ENCODE results near the gene NPDC1.

- TF ChIP-seq GATA3 (IDR thresholded peaks at IDR 0.05; ENCODE audit: low read depth, low read length) (no peak), GATA2 (IDR thresholded peaks at IDR 0.05; ENCODE audit: low read depth, low read length) (no peak)
Measured at GRCh38 chr9:137011907-137012675, 33.9 kb downstream of the NPDC1 start.
